ENCODE measurements around the gene CAPN12.

DNA sequence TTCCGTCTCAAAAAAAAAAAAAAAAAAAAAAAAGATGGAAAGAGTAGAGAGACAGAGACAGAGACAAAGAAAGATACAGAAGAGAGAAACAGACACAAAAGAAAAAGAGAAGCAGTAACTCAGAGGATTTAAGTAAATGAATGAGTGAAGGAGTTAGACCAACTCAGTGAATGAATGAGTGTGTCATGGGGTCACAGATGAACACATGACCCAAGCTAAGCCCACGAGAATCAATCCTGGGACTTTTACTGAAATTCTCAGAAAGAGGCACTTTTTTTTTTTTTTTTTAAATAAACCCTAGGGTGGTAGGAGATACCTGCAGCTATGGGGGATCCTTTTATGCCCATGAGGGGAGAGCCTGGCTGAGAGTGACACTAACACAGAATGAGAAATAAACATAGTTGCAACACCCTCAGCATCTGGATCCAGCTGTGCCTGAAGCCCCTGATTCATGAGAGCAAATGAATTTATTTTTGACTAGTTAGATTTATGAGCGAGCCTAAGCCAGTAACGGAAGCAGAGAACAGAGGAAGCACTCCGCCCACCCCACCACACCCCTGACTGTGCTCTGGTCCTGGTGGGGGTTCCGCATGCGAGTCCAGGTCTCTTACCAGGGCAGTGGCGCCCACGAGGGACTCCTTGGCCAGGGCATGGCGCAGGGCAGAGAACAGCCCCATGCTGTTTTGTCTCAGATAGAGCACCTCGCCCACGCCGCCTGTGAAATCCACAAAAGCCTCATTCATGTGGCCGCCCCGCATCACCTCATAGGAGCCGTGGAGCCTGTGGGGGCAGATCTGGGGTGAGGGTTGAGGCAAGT is 4.6 kb downstream of the CAPN12 start:
- TF ChIP-seq POLR2A (IDR thresholded peaks at IDR 0.05) (no peak), CTCF (IDR thresholded peaks at IDR 0.05 in 8 of 11, conservative IDR thresholded peaks at IDR 0.05 in 3 of 11) (no peak)
